ELF-1 (cell line): ENCODE measurements around the gene PSMD2.
"Not testable (repeated sequence)": the region's sequence is repeated elsewhere in the genome, so short reads cannot be mapped to it uniquely, and the experiment has no call there.

ENCODE experiments used
- DNase-seq: peaks from one replicate; pipeline ENCODE4 v3.0.0-alpha.2; 2016; ENCODE audit warnings: low read depth, low spot score

PSMD2 gene

DNA sequence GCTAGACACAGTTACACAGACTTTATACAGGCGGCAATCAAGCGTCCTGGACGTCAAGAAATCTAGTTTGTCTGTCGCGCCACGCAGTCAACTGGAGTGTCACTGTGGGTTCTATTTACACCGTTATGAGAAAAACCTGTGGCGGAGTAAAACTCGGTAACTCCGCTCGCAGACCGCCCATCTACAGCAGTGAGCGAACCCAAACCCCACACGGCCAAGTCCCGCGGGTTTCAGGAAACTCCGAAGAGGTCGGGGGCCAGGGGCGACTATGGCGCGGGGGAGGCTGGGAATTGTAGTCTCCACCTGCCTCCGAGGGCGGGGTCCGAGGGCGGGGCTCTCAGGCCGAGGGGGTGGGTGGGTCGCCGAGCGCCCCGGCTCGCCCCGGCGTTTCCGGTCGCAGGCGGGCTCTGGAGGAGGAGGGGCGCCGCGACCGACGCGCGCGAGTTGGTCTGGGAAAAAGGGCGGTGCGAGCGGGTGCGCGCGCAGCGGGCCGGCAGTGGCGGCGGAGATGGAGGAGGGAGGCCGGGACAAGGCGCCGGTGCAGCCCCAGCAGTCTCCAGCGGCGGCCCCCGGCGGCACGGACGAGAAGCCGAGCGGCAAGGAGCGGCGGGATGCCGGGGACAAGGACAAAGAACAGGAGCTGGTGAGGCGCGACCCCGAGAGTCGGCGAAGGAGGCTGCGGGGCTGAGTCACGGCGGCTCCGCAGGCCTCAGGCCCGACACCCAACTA lies at the start of gene PSMD2:
Gene PSMD2, plus strand, starts transcription at position 483 of the 729 bp plus-strand sequence. Its CDS starts 26 bp downstream, at position 509.
- peak; percentile 95 for DNase-seq

DNA sequence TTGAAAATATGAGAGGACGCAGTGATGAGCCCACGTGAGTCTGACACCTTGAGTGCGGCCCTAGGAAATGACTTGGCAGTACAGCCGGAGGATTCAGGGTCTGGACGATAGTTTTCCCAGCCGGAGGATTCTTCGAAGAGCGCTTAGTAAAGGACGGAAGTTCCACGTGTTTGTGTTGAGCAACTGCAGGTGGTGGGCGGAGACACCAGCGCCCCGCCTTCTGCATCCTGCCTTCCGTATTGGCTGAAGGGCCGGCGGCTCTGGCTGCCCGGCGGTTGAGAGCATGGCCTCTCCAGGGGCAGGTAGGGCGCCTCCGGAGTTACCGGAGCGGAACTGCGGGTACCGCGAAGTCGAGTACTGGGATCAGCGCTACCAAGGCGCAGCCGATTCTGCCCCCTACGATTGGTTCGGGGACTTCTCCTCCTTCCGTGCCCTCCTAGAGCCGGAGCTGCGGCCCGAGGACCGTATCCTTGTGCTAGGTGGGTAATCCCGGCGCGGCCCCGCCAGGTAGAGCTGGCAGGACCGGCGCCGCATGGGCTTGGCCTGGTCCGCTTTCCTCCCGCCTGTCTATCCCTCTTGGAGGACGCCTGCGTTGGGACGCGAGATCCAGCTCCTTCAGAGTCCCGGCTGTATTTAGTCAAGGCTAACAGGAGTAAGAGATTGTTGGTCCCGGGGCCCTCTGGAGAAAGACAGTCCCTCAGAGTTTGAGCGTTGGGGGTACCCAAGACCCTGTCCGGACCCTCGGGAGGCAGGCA lies 49.5 kb upstream of the PSMD2 start, which contains the start of gene EEF1AKMT4:
Gene EEF1AKMT4, plus strand, starts transcription at position 261 of the 755 bp plus-strand sequence. Its CDS starts 23 bp downstream, at position 284.
- peak; percentile 99 for DNase-seq

DNA sequence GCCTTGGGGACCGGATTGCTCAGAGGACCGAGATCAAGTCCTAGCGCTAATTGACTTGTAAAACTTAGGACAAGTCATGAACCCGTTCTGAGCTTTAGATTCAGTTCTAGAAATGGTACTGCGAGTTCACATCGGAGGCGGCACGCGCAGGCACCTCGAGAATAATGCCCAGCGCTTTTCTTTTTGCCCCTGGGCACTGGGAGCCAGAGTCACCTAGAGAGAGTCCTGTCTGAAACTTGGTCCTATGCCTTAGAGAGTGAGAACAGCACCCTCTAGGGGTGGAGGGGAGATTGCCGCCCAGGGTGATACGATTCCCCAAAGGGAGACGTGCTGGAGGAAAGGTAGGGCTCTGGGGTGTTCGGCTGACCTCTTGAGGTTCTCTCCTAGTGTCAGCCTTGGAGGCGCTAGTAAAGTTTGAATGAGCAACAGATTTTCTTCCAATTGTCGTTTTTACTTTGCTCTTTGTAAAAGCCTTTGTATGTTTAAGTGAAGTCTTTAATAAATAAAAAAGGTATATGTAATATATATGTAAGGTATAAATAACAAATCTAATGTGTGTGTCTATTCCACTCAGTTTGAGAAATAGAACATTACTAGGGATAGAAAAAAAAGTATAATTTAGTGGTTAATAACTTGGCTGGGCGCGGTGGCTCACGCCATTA lies 48.7 kb upstream of the PSMD2 start:
- DNase-seq: peak; percentile 96

DNA sequence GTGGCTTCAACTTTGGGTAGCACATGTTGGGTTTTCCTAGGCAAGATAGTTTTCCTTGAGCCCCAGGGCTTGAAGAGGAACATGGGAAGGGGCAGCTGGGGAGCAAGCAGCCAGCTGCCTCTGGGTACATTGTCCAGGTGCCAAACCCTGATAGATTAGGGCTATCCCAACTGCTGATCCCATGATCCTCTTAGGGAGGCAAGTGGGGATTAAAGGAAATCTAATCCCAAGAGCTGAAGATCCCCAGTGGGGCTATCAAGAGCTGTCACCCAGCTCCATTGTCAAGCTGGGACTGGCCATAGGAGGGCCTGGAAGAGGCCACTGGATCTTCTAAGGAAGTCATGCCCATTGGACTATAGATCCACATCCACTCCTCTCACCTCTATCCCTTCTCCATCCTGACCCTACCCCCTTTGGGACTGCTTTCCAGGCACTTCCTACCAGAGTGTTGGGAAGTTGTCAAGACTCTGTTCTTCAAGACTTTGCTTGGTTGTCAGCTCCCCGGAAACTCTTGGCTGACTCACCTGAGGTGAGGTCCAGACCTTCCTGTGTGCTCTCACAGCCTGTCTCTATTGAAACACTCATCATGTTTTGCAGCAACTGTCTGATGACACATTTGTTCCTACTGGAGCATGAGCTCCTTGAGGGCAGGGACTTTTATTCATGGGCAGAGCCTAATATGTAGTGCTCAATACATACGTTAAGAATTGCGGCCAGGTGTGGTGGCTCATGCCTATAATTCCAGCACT lies 43.6 kb upstream of the PSMD2 start:
- no peak for DNase-seq

DNA sequence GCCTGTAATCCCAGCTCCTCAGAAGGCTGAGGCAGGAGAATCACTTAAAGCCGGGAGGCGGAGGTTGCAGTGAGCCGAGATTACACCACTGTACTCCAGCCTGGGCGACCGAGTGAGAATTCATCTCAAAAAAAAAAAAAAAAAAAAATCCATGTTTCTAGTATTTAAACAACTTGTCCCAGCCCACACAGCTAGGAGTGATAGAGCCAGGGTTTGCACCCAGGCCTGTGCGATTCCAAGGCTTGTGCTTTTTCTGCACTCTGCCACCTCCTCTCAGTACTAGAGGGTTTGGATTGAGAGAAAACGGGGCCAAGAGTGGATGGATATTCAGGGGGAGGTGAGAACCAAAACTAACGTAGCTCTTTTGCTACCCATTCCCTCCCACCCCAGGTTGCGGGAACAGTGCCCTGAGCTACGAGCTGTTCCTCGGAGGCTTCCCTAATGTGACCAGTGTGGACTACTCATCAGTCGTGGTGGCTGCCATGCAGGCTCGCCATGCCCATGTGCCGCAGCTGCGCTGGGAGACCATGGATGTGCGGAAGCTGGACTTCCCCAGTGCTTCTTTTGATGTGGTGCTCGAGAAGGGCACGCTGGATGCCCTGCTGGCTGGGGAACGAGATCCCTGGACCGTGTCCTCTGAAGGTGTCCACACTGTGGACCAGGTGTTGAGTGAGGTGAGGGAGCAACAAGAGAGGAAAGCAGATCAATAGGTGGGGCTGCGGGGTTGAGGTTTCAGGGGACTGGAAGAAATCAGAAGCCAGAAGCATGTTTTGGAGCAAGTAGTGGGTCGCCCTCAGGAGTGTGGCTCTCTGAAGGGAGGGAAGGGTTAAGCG lies 41.7 kb upstream of the PSMD2 start:
- DNase-seq: no peak

DNA sequence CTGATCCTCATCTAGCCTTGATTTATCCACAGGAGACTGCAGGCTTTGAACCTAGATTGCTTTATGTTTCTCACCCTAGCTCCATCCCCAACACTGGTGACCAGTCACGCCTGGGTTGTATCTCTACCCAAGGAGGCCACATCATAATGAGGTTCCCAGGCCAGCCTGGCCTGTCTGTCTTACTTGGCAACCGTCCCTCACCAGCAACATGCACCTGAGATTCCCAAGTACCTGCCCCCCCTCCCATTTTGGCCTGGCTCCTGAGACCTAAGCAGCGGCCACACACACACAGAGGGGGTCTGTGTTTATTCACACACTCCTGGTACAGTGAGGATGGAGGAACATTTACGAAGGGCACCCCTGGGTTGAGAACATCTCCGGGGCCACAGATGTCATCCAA lies 40.1 kb upstream of the PSMD2 start:
- DNase-seq: no peak

DNA sequence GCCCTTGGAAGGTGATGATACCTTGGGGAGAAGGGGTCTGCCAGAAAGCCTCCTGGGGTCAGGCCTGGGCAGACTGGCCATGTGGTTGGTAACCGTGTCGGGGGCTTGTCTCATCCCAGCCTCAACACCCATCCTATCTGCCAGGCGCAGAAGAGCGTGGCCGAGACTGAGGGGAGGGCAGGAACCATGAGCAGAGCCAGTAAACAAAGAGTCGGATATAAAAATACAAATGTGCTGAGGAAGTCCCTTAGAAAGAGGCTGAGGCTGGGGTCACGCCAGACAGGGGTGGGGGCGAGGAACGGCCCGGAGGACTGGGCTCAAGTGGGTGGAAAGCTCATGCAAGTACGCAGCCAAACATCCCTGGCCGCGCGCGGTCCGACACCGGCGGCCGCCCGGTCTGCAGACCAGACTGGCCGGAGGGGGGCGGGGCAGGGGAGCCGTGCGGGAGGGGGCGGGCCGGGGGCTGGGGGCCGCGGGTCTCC lies 39.6 kb upstream of the PSMD2 start:
- no peak for DNase-seq

DNA sequence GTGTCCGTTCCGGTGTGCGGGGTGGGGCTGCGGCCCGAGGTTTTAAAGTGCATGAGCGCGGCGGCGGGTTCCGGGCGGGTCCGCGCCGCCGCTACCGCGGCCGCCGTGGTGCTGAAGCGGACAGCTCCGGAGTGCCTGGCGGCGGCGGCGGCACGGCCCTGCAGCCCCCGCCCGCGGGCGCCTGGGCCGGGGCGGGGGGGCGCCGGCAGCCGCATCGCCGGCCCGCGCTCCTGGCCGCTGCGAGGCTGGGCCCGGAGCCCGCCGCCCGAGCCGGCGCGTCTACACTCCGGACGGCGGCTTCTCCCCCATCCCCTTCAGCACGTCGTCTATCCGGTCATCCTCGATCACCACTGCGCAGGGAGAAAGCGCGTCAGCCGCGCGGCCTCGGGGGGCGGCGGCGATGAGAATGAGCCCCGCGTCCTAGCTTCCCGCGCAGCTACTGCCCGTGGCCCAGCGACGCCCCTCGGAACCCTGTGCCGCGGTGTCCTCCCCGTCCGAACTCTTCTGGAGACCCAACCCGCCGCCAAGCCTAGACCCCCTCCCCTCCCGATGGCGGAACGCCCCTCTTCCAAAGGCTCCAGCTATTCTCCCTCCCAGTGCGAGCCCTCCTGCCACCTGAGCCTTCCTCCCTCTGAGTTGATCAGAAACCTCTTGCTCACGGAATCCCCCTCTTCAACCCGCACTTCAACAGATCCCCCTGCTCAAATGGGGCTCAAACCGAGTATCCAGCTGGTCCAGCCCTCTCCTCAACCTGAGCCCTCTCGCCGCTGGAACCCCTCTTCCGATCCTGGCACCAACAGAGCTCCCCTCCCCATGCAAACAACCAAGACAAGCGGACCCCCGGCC lies 38.9 kb upstream of the PSMD2 start:
- DNase-seq: peak; percentile 24

DNA sequence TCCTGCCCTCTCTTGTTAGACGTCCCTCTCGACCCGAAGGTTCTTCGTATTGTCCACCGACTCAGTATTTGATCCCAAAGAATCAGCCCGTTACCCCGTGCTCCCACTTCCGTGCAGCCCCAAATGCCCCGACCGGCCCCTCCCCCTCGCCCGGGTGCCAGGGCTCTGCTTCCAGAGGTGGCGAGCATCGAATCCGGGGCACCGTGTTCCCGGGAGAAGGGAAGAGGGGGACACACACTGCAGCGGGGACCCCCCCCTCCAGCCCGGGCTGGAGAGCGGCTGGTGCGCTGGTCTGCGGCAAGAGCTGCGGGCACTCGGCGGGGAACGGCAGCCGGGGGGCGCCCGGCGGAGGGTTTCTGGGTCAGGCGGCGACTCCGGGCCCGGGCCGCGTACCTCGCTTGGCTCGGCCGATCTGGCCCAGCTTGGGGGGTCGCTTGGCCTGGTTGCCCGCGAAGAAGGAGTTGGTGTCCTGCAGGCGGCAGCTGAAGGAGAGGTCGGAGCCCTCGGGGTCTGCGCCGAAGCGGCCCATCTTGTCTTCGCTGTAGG lies 38.2 kb upstream of the PSMD2 start:
- DNase-seq: peak; percentile 14

DNA sequence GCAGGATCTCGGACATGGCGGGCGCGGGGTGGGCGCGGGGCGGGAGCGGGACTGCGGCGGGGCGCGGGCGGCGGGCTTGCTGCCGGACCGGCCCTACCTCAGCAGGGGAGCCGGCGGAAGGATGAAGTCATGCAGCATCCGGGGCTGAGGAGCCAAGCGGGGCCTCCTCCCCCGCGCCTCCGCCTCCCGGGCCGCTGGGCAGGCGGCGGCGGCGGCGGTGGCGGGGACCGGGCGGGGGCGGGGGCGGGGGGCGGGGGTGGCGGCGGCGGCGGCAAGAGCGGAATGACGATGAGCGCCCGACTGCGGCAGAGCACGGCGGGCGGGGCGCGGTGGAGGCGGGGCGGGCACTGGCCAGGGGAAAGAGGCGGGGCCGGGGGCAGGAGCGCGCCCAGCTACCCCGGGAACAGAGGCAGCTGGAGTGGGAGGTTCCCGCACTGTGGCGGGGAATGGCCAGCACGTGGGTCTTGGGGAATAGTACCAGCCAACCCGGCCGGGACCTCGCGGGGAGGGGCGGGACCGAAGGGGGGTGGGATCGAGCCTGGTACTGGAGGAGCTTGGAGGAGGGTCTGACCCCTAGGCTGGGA lies 37.7 kb upstream of the PSMD2 start, which contains the start of gene CAMK2N2:
Gene CAMK2N2, minus strand, starts transcription at position 284 of the 584 bp plus-strand sequence. Its CDS starts 268 bp downstream, at position 16.
- peak; percentile 77 for DNase-seq

DNA sequence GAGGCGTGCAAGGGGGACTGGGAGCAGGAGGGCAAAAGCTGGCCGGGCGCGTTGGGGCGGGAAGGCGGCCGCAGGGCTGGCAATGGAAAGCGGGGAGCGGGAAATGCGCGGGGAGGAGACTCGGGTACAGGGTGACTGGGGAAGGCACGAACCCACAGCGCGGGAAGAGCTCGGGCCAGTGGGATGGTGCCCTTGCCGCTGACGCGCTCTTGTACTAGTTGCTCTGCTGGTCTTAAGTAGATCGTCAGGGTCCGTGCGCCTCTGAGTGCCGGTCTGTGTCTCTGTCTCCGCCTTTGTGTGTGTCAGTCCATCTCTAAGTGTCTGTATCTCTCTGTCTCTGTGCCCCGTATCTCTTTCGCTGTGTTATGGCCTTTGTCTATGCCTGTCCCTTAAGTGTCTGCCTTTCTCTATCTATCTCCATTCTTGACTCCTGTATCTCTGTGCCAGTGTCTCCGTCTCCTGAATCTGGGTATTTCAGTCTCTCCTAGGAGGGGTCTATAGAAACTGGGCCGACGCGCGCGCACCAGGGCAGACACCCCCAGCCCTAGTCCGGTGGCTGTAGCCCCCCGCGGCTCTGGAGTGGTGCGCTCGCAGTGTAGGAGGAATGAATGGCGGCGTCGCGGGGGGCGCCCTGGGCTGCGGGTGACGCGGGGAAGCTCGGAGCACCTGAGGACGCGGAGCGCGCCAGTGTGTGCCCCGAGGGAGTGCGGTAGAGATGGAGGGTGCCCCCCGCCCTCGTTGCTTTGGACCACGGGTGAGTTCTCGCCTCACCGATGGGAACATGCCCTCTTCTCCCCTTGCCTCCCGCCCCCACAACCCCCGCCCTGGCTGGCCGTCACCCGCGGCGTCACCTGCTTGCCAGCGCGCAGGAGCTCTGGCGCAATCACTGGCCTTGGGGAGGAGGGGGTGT lies 36.9 kb upstream of the PSMD2 start:
- DNase-seq: peak; percentile 74

DNA sequence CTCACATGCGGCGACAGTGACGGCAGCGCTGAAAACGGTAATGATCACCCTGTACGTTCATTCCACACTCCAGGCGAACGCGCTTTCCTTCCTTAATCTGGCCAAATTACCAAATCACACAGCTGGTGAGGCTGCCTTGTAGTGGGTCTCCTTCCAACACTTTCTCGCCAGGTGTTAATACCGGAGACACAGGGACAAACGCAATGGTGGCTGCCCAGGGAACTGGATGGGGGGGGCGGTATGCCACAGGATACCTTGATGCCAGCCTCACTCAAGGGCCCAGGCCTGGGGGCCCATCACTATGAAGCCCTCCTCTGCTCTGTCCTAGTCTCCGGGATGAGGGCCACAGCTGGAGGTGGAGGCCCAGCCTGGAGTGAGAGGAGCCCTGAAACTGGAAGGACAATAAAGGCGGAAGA lies 36.3 kb upstream of the PSMD2 start:
- no peak for DNase-seq

DNA sequence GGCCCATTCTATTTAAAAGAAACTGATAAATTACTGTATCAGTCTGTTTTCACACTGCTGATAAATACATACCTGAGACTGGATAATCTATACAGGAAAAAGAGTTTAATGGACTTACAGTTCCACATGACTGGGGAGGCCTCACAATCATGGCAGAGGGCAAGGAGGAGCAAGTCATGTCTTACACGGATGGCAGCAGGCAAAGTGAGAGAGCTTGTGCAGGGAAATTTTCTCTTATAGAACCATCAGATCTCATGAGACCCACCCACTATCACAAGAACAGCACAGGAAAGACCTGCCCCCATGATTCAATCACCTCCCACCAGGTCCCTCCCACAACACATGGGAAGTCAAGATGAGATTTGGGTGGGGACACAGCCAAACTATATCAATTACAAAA lies 31.8 kb upstream of the PSMD2 start:
- not testable (repeated sequence) for DNase-seq

DNA sequence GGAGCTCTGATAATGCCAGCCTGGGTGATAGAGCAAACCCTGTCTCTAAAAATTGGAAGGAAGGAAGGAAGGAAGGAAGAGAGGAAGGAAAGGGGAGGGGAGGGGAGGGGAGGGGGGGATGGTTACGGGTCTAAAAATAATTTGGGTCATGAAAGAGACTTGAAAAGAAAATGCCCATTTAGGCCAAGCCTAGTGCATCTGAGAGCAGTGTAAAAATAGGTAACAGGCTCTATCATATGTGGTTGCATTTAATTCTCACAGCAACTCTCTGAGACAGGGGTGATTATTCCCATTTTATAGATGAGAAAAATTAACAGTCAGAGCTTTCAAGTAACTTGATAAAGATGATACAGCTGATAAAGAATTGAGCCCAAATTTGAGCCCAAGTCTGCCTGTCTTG lies 26.8 kb upstream of the PSMD2 start:
- no peak for DNase-seq

DNA sequence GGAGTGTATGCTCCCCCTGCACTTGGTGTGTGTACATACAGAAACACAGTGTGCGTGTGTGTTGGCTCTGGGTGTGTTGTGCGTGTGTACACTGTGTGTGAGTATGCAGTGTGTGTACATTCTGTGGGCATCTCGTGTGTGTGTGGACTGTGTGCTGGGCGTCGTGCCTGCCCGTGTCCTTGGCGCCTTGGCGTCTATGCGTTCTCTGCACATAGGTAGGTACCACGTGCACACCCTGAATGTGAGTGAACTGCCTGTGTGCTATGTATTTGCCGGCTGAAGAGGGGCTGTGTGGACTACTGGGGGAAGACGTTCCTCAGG lies 23.7 kb upstream of the PSMD2 start:
- DNase-seq: no peak

DNA sequence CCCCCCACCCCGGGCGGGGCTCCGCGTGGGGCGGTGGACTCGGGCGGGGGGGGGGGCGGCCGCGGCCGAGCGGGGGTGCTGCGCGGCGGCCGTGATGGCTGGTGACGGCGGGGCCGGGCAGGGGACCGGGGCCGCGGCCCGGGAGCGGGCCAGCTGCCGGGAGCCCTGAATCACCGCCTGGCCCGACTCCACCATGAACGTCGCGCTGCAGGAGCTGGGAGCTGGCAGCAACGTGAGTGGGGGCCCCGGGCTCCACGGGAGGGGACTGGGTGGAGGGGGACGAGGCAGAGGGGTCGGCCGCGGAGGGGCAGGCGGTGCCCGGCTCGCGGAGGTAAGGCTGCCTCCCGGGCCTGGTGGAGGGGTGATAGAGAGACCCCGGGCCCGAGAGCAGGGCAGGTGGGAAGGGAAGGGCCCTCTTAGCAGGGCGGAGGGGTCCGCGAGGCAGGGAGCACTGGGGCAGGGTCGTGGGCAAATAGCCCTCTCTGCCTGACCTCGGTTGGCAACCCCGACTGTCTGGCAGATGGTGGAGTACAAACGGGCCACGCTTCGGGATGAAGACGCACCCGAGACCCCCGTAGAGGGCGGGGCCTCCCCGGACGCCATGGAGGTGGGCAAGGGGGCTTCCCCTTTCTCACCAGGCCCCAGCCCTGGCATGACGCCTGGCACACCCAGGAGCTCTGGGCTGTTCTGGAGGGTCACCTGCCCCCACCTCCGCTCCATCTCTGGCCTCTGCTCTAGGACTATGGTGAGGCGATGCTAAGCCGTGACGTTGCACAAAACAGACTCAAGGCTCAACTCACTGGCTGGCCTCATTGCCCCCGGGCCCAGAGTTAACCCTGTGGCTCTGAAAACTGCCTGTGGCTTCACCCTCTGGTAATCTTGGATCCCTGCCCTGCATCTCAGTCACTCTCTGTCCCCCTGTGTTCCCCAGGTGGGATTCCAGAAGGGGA lies 22.8 kb upstream of the PSMD2 start, which contains the start of gene ECE2:
Gene ECE2, plus strand, starts transcription at position 62 of the 950 bp plus-strand sequence. Its CDS starts 132 bp downstream, at position 194.
- no peak for DNase-seq

DNA sequence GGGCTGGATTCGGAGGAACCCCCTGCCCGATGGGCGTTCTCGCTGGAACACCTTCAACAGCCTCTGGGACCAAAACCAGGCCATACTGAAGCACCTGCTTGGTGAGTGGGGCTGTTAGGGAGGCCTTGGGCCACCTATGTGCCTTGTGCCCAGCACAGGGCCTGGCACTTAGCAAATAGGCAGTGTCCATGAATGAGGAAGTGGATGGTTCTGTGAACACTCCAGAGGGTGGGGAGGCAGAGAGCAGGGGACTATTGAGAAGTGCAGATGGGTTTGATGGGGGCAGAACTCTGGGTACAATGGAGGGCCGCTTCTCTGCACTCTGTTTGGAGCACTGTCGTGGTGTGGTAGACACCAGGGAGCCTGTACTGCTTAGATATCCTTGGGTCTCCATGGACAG lies 21.7 kb upstream of the PSMD2 start:
- no peak for DNase-seq
